Neuronal stem cell (in vitro differentiated cells): ENCODE data around the gene SIDT2.

Source experiments
- DNase-seq: peaks from one replicate; pipeline ENCODE4 v3.0.0-alpha.2; 2013; ENCODE audit warnings: low spot score
- H2AFZ ChIP-seq: one replicate; pipeline ENCODE4 v1.6.1; 2013; ENCODE audit warnings: mild to moderate bottlenecking, low read length, inconsistent platforms
- H2AK5ac ChIP-seq: 2 replicates; pipeline ENCODE4 v1.6.1; 2013; ENCODE audit warnings: low read depth, mild to moderate bottlenecking, inconsistent platforms, low read length, moderate library complexity, mixed read lengths
- H2BK120ac ChIP-seq: 2 replicates; pipeline ENCODE4 v1.6.1; 2013; ENCODE audit warnings: low read depth, mild to moderate bottlenecking, inconsistent platforms, low read length, moderate library complexity, mixed read lengths
- H2BK12ac ChIP-seq: one replicate; pipeline ENCODE4 v1.6.1; 2013; ENCODE audit warnings: low read length, inconsistent platforms
- H2BK15ac ChIP-seq: 2 replicates; pipeline ENCODE4 v1.6.1; 2013; ENCODE audit warnings: mild to moderate bottlenecking, low read length, inconsistent platforms, mixed read lengths
- H2BK5ac ChIP-seq: one replicate; pipeline ENCODE4 v1.6.1; 2013; ENCODE audit warnings: inconsistent platforms, mild to moderate bottlenecking, low read length, moderate library complexity
- H3K14ac ChIP-seq: one replicate; pipeline ENCODE4 v1.6.1; 2013; ENCODE audit warnings: low read length, inconsistent platforms
- H3K18ac ChIP-seq: 2 replicates; pipeline ENCODE4 v1.6.1; 2013; ENCODE audit warnings: low read length, inconsistent platforms
- H3K23ac ChIP-seq: 2 replicates; pipeline ENCODE4 v1.6.1; 2013; ENCODE audit warnings: low read depth, mild to moderate bottlenecking, mixed read lengths, low read length, inconsistent platforms; ENCODE audit not compliant: poor library complexity
- H3K27ac ChIP-seq: replicated peaks from 3 replicates; pipeline ENCODE4 v1.5.1; 2013; ENCODE audit warnings: low read length, inconsistent platforms
- H3K27me3 ChIP-seq, 3 experiments: 2 replicates each; pipeline ENCODE4 v1.6.1; 2013; ENCODE audit warnings: low read length in 3 of 3, mild to moderate bottlenecking in 2 of 3, inconsistent platforms in 1 of 3, low read depth in 1 of 3, mixed read lengths in 1 of 3, moderate library complexity in 1 of 3; ENCODE audit not compliant: control insufficient read depth in 3 of 3, insufficient read depth in 3 of 3
- H3K36me3 ChIP-seq, 2 donors: replicated peaks in 1 of 2; 2 replicates each; pipeline ENCODE4 v1.6.1; 2013; ENCODE audit warnings: low read length in 2 of 2; ENCODE audit not compliant: control insufficient read depth in 2 of 2, insufficient read depth in 2 of 2
- H3K4ac ChIP-seq: 2 replicates; pipeline ENCODE4 v1.6.1; 2013; ENCODE audit warnings: inconsistent platforms, mild to moderate bottlenecking, low read length, moderate library complexity
- H3K4me1 ChIP-seq, 2 donors: 1 replicate in 1 of 2; 2 replicates in 1 of 2; pipeline ENCODE4 v1.6.1; 2013; ENCODE audit warnings: low read length in 2 of 2, low read depth in 1 of 2; ENCODE audit not compliant: control insufficient read depth in 2 of 2, insufficient read depth in 1 of 2
- H3K4me2 ChIP-seq: one replicate; pipeline ENCODE4 v1.6.1; 2013; ENCODE audit warnings: mild to moderate bottlenecking, low read length, inconsistent platforms; ENCODE audit not compliant: insufficient read depth, poor library complexity, severe bottlenecking
- H3K4me3 ChIP-seq, 2 donors: 2 replicates each; pipeline ENCODE4 v1.5.1; 2013; ENCODE audit warnings: low read length in 2 of 2, mild to moderate bottlenecking in 2 of 2, inconsistent platforms in 1 of 2, moderate library complexity in 1 of 2
- H3K79me1 ChIP-seq: one replicate; pipeline ENCODE4 v1.6.1; 2013; ENCODE audit warnings: low read depth, mild to moderate bottlenecking, inconsistent platforms, low read length, moderate library complexity
- H3K9ac ChIP-seq: one replicate; pipeline ENCODE4 v1.6.1; 2013; ENCODE audit warnings: mild to moderate bottlenecking, low read depth, low read length, inconsistent platforms; ENCODE audit not compliant: poor library complexity
- H3K9me3 ChIP-seq, 2 donors: replicated peaks in 1 of 2; 2 replicates each; pipeline versions ENCODE3 to v1.6.1; 2013; ENCODE audit warnings: low read length in 2 of 2, mild to moderate bottlenecking in 2 of 2, inconsistent platforms in 1 of 2, low read depth in 1 of 2, mixed read lengths in 1 of 2, moderate library complexity in 1 of 2; ENCODE audit not compliant: control insufficient read depth in 2 of 2, insufficient read depth in 1 of 2
- H4K8ac ChIP-seq: one replicate; pipeline ENCODE4 v1.6.1; 2013; ENCODE audit warnings: low read depth, mild to moderate bottlenecking, inconsistent platforms, low read length, moderate library complexity
- H4K91ac ChIP-seq: one replicate; pipeline ENCODE4 v1.6.1; 2013; ENCODE audit warnings: low read length, low read depth, mild to moderate bottlenecking, inconsistent platforms; ENCODE audit not compliant: poor library complexity
- WGBS, 2 donors: extraction: QIAGEN DNeasy Blood & Tissue Kit; methylation state at CpG; one replicate each; pipeline ENCODE4 v1.1.7; 2013; ENCODE audit warnings: missing lambda C conversion rate in 2 of 2, mixed read lengths in 1 of 2; ENCODE audit not compliant: insufficient read length in 2 of 2, insufficient replicate concordance in 1 of 2; ENCODE audit errors: extremely low coverage in 2 of 2; 5-methylcytosine and 5-hydroxymethylcytosine counted together

Gene SIDT2

DNA sequence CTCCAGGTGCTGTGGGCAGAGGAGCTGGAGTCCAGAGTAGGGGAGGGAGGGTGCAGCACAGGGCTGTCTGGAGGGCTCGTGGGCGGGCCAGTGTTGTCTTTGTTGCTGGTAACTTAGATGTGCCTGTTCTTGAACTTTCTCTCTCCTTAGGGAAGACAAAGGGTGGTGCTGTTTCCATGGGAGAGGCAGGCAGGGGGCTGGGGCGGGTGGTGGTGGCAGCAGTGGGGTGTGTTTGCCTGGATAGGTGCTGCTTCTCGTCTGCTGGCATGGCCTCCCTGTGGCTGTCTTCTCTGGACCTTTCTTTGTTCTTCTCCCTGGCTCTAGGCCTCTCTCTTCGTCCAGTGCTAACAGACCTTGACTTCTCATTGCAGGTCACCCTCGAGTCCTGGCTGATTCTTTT is 8.5 kb downstream of the SIDT2 start:
- Histone ChIP-seq H2BK15ac (no peak overlapping the region), H3K27ac (no peak overlapping the region), H2BK5ac (no peak overlapping the region), H2BK120ac (no peak overlapping the region), H2BK12ac (no peak overlapping the region), H3K36me3 (peaks cover 14 to 50% of the 10 kb centered on the region in 2 donors), H3K4me1 (no peaks in the 10 kb centered on the region), H3K23ac (no peak overlapping the region), H3K27me3 (no peaks in the 10 kb centered on the region), H3K18ac (no peak overlapping the region), H3K4ac (no peak overlapping the region), H3K14ac (no peak overlapping the region), H4K91ac (no peak overlapping the region), H3K9ac (no peak overlapping the region), H2AFZ (no peak overlapping the region), H3K79me1 (no peaks in the 10 kb centered on the region), H4K8ac (no peak overlapping the region), H3K9me3 (no peaks in the 10 kb centered on the region), H3K4me2 (no peak overlapping the region), H2AK5ac (no peak overlapping the region), H3K4me3 (no peak overlapping the region)
- WGBS, 2 donors: no CpG with 5 or more reads among the region's 6 CpGs
- DNase-seq: no peak

DNA sequence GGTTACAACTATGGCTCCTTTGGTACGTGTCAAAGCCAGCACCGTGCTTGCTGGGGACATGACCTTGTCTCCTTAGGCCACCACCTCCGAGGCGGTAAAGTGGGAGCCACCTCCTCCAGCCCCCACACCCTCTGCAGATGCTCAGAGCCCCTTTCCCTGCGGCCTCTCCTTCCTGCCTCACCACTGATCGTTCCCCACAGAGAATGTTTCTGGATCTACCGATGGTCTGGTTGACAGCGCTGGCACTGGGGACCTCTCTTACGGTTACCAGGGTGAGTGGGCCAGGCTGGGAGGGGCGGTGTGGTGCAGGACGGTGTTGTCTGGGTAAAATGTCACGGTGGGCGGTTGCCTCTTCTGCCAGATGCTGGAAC is 8.9 kb downstream of the SIDT2 start:
- no peak overlapping the region for H3K4me3 ChIP-seq
- H3K27me3 ChIP-seq: no peaks in the 10 kb centered on the region
- H2AFZ ChIP-seq: no peak overlapping the region
- no CpG with 5 or more reads among the region's 13 CpGs for WGBS, 2 donors
- no peaks in the 10 kb centered on the region for H3K9me3 ChIP-seq
- H2AK5ac ChIP-seq: no peak overlapping the region
- H2BK12ac ChIP-seq: no peak overlapping the region
- no peak overlapping the region for H2BK120ac ChIP-seq
- H3K4me2 ChIP-seq: no peak overlapping the region
- no peak overlapping the region for H2BK5ac ChIP-seq
- H3K9ac ChIP-seq: no peak overlapping the region
- no peak for DNase-seq
- H2BK15ac ChIP-seq: no peak overlapping the region
- H3K27ac ChIP-seq: no peak overlapping the region
- H3K36me3 ChIP-seq: peaks cover 14 to 49% of the 10 kb centered on the region in 2 donors
- H3K14ac ChIP-seq: no peak overlapping the region
- no peaks in the 10 kb centered on the region for H3K79me1 ChIP-seq
- H4K8ac ChIP-seq: no peak overlapping the region
- no peak overlapping the region for H3K4ac ChIP-seq
- no peak overlapping the region for H4K91ac ChIP-seq
- H3K18ac ChIP-seq: no peak overlapping the region
- no peak overlapping the region for H3K23ac ChIP-seq
- no peaks in the 10 kb centered on the region for H3K4me1 ChIP-seq

DNA sequence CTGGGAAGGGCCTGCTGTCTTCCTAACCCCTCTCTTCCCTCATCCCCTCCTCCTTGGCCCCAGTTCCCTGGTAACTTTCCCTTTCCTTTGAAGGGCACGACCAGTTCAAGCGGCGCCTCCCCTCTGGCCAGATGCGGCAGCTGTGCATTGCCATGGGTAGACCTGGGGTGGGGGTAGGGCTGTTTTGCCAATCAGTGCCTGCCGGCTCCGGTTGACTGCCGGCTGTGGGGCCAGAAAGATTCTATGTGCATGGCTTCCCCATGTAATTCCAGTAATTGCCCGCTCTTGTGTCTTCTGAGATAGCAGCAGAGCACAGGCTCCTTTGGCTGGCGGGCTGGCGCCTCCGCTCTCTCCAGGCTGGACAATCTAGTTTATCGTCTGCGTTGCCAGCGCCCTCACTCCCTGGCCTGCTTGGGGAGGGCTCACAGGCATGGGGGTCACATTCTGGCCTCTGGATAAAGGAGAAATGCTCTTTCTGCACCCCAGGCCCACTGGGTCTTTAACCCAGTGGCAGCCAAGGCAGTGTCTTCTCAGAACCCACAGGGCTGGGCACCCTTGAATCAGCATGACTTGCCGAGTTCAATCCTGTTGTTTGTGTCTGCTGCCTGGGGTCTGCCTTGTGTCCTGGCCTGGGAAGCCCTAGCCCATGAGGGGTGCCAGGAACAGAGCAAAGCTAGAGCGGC is 9.4 kb downstream of the SIDT2 start:
- H3K36me3 ChIP-seq: peaks cover 13 to 52% of the 10 kb centered on the region in 2 donors
- H3K9me3 ChIP-seq: no peaks in the 10 kb centered on the region
- no peak overlapping the region for H3K18ac ChIP-seq
- H4K91ac ChIP-seq: no peak overlapping the region
- H3K9ac ChIP-seq: no peak overlapping the region
- H2BK12ac ChIP-seq: no peak overlapping the region
- H3K27me3 ChIP-seq: no peaks in the 10 kb centered on the region
- H3K27ac ChIP-seq: no peak overlapping the region
- no peak overlapping the region for H4K8ac ChIP-seq
- H3K4ac ChIP-seq: no peak overlapping the region
- H2AFZ ChIP-seq: no peak overlapping the region
- no peak overlapping the region for H3K14ac ChIP-seq
- H3K79me1 ChIP-seq: no peaks in the 10 kb centered on the region
- H2BK15ac ChIP-seq: no peak overlapping the region
- no peak overlapping the region for H2BK120ac ChIP-seq
- H2BK5ac ChIP-seq: no peak overlapping the region
- no peak overlapping the region for H2AK5ac ChIP-seq
- H3K4me1 ChIP-seq: no peaks in the 10 kb centered on the region
- H3K4me3 ChIP-seq: no peak overlapping the region
- DNase-seq: no peak
- no peak overlapping the region for H3K23ac ChIP-seq
- WGBS, 2 donors: no CpG with 5 or more reads among the region's 16 CpGs
- H3K4me2 ChIP-seq: no peak overlapping the region

DNA sequence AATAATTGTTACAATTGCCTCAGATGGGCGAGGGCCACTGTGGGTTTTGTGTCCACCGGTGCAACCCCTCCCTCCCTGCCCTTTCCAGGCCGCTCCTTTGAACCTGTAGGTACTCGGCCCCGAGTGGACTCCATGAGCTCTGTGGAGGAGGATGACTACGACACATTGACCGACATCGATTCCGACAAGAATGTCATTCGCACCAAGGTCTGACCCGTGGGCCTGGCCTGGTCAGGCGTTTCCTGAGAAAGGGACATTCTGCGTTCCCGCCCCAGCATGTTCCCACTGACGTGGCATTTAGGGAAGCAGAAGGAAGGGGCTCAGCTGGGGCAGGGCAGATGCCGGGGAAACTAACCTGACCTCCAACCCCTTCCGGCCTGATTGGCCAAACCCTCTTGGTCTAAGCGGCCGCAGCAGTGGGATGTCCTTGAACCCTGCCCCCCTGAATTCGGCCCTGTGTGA is 10.1 kb downstream of the SIDT2 start:
- no peak overlapping the region for H3K18ac ChIP-seq
- no peak overlapping the region for H3K27ac ChIP-seq
- no peak overlapping the region for H2BK15ac ChIP-seq
- H2BK5ac ChIP-seq: no peak overlapping the region
- H3K4ac ChIP-seq: no peak overlapping the region
- no CpG with 5 or more reads among the region's 20 CpGs for WGBS, 2 donors
- H3K27me3 ChIP-seq: no peaks in the 10 kb centered on the region
- H2AFZ ChIP-seq: no peak overlapping the region
- H3K79me1 ChIP-seq: no peaks in the 10 kb centered on the region
- H3K14ac ChIP-seq: no peak overlapping the region
- no peak overlapping the region for H3K4me3 ChIP-seq
- no peak overlapping the region for H4K91ac ChIP-seq
- H3K9ac ChIP-seq: no peak overlapping the region
- H3K4me1 ChIP-seq: no peaks in the 10 kb centered on the region
- H2BK120ac ChIP-seq: no peak overlapping the region
- no peaks in the 10 kb centered on the region for H3K9me3 ChIP-seq
- no peak overlapping the region for H2AK5ac ChIP-seq
- no peak overlapping the region for H4K8ac ChIP-seq
- no peak overlapping the region for H2BK12ac ChIP-seq
- no peak overlapping the region for H3K4me2 ChIP-seq
- peaks cover 15 to 53% of the 10 kb centered on the region in 2 donors for H3K36me3 ChIP-seq
- no peak for DNase-seq
- H3K23ac ChIP-seq: no peak overlapping the region
